GM18526 (cell line): ENCODE results near the gene TMEM247.

Experiments
- POLR2A ChIP-seq: IDR thresholded peaks from 3 replicates; pipeline ENCODE4 v1.6.1; 2011; ENCODE audit not compliant: insufficient read length; ENCODE audit errors: extremely low read depth

The TMEM247 gene

DNA sequence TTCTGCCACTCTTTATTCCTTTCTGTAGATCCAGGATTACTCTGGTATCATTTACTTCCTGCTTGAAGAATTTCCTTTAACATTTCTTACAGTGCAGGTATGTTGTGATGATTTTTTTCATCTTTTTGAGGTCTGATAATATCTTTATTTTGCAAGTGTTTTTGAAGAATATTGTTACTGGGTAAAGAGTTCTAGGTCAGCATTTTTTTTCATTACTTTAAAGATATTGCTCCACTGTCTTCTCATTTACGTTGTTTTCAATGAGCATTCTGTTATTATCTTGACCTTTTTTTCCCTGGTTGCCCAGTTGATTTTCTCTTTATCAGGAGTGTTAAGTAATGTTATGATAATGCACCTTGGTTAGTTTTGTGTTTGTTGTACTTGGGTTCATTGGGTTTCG, 31.7 kb upstream of the TMEM247 start:
- no peak for TF ChIP-seq POLR2A

DNA sequence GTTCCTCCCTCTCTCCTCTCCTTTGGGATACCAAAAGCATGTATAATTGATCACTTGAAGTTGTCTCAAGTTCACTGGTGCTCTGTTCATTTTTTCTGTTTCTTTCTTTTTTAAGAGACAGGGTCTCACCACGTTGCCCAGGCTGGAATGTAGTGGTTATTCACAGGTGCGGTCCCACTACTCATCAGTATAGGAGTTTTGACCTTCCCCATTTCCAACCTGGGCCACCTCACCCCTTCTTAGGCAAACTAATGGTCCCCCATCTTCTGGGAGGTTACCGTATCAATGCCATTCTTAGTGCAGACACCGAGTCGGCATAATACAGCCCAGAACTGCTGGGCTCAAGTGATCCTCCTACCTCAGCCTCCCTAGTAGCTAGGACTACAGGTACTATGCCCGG, 31.3 kb upstream of the TMEM247 start:
- TF ChIP-seq POLR2A, result no peak

- TF ChIP-seq POLR2A, result no peak
Observed at GRCh38 chr2:46448641-46449040, 30.7 kb upstream of the TMEM247 start.

DNA sequence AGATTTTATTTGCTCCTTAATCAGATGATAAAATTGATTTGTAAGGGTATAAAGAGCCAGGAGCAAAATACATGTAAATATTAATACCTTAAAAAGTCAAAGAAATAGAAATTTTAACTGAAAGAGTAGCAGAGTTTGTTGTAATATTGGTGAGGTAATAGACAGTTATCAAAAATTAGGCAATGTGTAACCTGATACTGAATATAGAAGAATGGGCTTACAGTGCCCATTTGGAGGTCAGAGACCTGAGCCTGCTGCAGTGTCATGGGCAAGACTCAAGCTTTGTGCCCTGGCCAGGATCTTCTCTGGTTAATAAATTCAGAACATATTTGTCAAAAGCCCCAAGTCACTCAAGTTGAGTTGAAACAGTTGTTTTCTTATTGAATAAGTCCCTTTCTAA, 29.7 kb upstream of the TMEM247 start:
- TF ChIP-seq POLR2A, result no peak

DNA sequence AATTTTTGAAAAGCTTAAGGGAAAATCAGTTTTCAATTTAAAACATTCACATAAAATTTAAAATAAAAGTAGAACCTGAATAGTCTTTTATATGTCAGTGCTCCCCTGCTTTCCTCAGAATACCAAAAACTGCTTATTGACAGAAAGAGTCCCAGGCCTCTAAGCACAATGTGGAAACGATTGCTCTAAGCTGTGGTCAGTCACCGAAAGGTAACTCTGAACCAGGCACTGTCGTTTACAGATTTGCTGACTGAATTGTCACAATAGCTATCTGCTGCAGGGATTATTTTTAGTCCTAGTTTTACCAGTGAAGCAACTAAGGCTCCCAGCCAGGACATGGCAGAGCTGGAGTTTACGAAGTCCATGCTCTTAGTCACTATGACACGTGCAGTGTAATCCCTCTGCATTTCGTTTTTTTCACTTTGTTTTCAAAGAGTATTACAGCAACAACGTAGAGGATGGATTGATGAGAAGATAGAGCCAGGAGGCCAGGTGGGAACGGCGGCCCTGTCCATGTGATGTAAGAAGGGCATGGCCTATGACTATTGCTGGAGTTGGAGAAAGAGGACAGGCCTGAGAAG, 28.1 kb upstream of the TMEM247 start:
- TF ChIP-seq POLR2A, result no peak

DNA sequence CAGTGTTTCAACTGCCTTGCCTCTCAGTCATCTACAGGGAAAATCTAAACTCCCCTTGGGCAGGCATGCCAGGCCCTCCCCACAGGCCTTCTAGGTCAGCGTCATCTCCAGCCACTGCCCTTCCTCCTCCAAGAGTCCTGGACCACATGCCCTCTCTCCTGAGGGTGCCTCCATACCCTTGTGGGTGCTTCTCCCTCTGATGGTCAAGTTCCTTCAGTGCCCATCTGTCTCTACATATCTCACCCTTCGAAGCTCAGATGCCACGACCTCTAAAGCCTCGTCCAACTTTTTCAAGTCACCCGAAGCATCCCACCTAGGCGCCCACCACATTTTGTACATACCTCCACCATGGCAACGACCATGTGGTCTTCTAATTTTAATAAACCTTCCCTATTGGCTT, 22.6 kb upstream of the TMEM247 start:
- no peak for TF ChIP-seq POLR2A

- no peak for TF ChIP-seq POLR2A
Observed at GRCh38 chr2:46458763-46459500, 20.4 kb upstream of the TMEM247 start.

DNA sequence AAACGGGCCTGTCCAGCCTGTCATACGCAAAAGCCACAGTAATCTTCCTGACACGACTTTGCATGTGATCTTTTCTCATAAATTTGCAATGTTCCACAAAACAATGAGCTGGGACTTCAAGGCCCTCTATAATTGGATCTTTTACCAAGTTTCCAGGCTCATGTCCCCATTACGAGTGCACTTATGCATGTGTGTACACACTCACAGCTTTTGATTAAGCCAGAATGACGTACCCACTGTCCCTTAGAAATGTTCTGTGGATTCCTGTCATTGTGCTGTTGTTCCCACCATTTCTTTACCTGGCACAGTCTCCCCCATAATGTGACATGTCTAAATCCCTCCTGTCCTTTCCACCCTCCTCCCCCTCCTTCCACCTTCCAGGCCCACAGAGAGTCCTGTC, 19.7 kb upstream of the TMEM247 start:
- no peak for TF ChIP-seq POLR2A

GRCh38 chr2:46460241-46460921, 19.0 kb upstream of the TMEM247 start:
- TF ChIP-seq POLR2A, result no peak

- TF ChIP-seq POLR2A, result no peak
Observed at GRCh38 chr2:46461011-46461674, 18.2 kb upstream of the TMEM247 start.

- TF ChIP-seq POLR2A, result no peak
Observed at GRCh38 chr2:46461709-46462171, 17.6 kb upstream of the TMEM247 start.

- TF ChIP-seq POLR2A, result no peak
Observed at GRCh38 chr2:46462936-46463335, 16.4 kb upstream of the TMEM247 start.

- no peak for TF ChIP-seq POLR2A
Observed at GRCh38 chr2:46469116-46469515, 10.2 kb upstream of the TMEM247 start.

DNA sequence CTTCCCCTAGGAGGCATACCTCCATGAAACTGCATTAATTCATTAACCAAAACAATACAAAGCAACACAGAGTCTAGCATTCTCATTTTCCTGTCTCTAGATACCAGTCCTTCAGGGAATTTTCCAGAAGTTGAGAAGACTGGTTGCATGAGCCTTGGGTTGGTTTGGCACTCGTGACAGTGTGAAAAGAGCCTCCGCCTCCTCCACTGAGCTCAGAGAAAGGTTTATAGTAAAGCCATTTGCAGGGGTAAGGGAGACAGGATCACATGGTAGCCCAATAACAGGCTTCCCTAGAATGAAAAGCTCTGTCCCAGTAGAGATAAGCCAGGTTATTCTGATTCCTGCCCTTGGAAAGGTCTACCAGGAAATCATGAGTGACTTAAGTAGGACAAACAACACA, 9.7 kb upstream of the TMEM247 start:
- no peak for TF ChIP-seq POLR2A

- TF ChIP-seq POLR2A, result no peak
Observed at GRCh38 chr2:46470114-46470628, 9.2 kb upstream of the TMEM247 start.

DNA sequence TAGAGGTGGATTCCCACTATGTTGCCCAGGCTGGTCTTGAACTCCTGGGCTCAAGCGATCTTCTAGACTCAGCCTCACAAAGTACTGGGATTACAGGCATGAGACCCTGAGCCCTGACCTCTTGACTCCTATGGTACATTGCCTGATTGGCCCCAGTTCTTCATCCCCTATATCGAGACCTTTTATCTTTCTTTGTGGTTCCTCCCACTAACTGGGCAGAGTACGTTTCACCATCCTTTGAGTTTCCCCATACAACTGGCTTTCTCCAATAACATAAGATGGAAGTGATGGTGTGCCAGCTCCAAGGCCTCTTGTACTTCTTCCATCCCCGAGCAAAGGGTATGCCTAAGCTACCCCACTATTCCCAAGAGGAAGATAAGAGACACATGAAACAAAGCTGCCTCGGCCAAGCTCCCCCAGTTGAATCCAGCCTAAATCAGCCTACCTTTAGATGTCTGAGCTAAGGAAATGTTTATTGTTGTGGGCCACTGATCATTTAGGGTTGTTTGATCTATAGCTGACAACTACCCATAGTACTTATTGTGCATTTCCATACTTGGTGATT, 8.3 kb upstream of the TMEM247 start:
- TF ChIP-seq POLR2A, result no peak

DNA sequence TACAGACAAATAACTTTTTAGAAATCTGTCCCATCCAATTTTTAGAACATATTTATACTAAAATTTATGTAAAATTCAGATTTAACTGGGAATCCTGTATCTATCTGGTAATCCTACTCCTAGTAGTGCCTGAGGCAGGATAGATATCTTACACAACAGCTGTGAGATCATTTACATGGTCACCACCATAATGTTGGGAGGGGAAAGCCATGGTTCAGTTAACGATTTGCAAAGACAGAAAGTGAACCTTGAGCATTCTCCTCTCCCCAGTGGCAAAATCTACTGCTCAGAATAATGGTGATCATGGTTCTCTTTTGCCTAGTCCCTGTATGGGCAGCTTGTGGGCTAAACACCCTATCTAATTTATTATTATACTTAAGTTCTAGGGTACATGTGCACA, 7.7 kb upstream of the TMEM247 start:
- TF ChIP-seq POLR2A, result no peak
